Keratinocyte (primary cell): ENCODE results near the gene ATP1A4.

ENCODE experiments used
- EZH2 ChIP-seq: IDR thresholded peaks from one replicate; pipeline ENCODE4 v1.6.1; 2012; ENCODE audit warnings: inconsistent platforms, mild to moderate bottlenecking, low read length, moderate library complexity
- TF ChIP-seq, protein P1 (sequence below), 3 experiments: IDR thresholded peaks in 1 of 3; conservative IDR thresholded peaks in 1 of 3; optimal IDR thresholded peaks in 1 of 3; 2 replicates in 2 of 3; 3 replicates in 1 of 3; pipeline versions ENCODE3 to v1.5.1; 2011; ENCODE audit warnings: low read length in 3 of 3, mild to moderate bottlenecking in 3 of 3, moderate library complexity in 2 of 3, control low read depth in 1 of 3, inconsistent platforms in 1 of 3; ENCODE audit not compliant: insufficient read depth in 2 of 3; ENCODE audit errors: extremely low read depth in 1 of 3

DNA sequence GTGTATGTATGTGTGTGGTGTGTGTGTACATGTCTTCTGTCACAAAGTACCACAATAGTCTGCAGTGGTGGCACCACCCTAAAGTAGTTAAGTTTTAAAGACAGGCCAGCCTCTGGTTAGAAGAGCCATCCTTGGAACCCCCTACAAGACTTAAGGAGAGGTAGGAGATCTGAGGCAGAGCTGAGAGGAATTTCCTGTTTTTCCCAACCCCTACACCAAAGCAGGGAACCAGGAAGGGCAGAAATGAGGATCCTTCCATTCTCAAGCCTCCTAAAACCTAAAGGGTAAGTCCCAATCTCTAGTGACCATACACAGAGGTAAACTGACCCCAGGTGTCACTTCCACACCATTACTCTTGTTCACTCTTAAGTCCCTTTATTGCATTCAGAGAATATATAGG lies 64.9 kb downstream of the ATP1A4 start:
- TF ChIP-seq, protein P1, sequence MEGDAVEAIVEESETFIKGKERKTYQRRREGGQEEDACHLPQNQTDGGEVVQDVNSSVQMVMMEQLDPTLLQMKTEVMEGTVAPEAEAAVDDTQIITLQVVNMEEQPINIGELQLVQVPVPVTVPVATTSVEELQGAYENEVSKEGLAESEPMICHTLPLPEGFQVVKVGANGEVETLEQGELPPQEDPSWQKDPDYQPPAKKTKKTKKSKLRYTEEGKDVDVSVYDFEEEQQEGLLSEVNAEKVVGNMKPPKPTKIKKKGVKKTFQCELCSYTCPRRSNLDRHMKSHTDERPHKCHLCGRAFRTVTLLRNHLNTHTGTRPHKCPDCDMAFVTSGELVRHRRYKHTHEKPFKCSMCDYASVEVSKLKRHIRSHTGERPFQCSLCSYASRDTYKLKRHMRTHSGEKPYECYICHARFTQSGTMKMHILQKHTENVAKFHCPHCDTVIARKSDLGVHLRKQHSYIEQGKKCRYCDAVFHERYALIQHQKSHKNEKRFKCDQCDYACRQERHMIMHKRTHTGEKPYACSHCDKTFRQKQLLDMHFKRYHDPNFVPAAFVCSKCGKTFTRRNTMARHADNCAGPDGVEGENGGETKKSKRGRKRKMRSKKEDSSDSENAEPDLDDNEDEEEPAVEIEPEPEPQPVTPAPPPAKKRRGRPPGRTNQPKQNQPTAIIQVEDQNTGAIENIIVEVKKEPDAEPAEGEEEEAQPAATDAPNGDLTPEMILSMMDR (optimal IDR thresholded peaks at IDR 0.05 in 1 of 3, IDR thresholded peaks at IDR 0.05 in 1 of 3, conservative IDR thresholded peaks at IDR 0.05 in 1 of 3; ENCODE audit: extremely low read depth in 1 of 3, insufficient read depth in 2 of 3, low read length in 3 of 3) = no peak
- TF ChIP-seq EZH2 = no peak
